Tibial nerve (tissue), 4 donors: ENCODE data around the gene PIP5K1C. TPM values are rescaled to one million over a fixed set of nuclear protein-coding genes. Genes with fewer than 3 reads are reported as not detected.

Experiments
- DNase-seq, 2 donors: peaks; one replicate each; pipeline ENCODE4 v3.0.0-alpha.2; 2019; ENCODE audit warnings: low spot score in 2 of 2
- H3K27ac ChIP-seq, 4 donors: fragments of 200-600 bp; sonication (generic) in 3 of 4; one replicate each; pipeline ENCODE4 v1.5.1; 2017 to 2019; ENCODE audit warnings: mild to moderate bottlenecking in 1 of 4
- H3K27me3 ChIP-seq, 2 donors: fragments of 200-600 bp; sonication (generic) in 1 of 2; one replicate each; pipeline versions ENCODE4 v1.5.1 to v1.6.0; 2017 to 2019
- H3K36me3 ChIP-seq, 3 donors: fragments of 200-600 bp; sonication (generic); one replicate each; pipeline ENCODE4 v1.5.1; 2018 to 2019
- H3K4me1 ChIP-seq, 4 donors: fragments of 200-600 bp; sonication (generic) in 3 of 4; one replicate each; pipeline ENCODE4 v1.5.1; 2017 to 2019
- H3K4me3 ChIP-seq, 4 donors: fragments of 200-600 bp; sonication (generic) in 3 of 4; one replicate each; pipeline ENCODE4 v1.5.1; 2017 to 2019; ENCODE audit warnings: mild to moderate bottlenecking in 1 of 4, moderate library complexity in 1 of 4
- H3K9me3 ChIP-seq, 4 donors: fragments of 200-600 bp; sonication (generic) in 3 of 4; one replicate each; pipeline ENCODE4 v1.5.1; 2017 to 2019
- CTCF ChIP-seq, 5 experiments: fragments of 200-600 bp in 3 of 5; fragments of 450-650 bp in 2 of 5; sonication (generic) in 3 of 5; IDR thresholded peaks; one replicate each; pipeline ENCODE4 v1.5.1; 2016 to 2019; ENCODE audit warnings: antibody characterized with exemption in 5 of 5, mild to moderate bottlenecking in 3 of 5, moderate library complexity in 2 of 5
- EP300 ChIP-seq, 2 donors: sonication (generic); formaldehyde crosslinking; IDR thresholded peaks; one replicate each; pipeline ENCODE4 v1.6.1; 2017; ENCODE audit warnings: antibody characterized with exemption in 2 of 2, mild to moderate bottlenecking in 1 of 2
- POLR2A ChIP-seq, 2 donors: fragments of 450-650 bp; IDR thresholded peaks; one replicate each; pipeline ENCODE4 v1.6.1; 2017; ENCODE audit warnings: antibody characterized with exemption in 2 of 2, mild to moderate bottlenecking in 2 of 2, moderate library complexity in 2 of 2
- WGBS, 2 donors: methylation state at CpG; one replicate each; pipeline ENCODE4 v1.1.5; 2018; 5-methylcytosine and 5-hydroxymethylcytosine counted together
- total RNA-seq, 4 donors: library from RNA; depleted of rRNA; stranded (reverse); fragments of >200 nt; gene quantifications; one replicate each; pipeline ENCODE4 v1.1.0, GENCODE V29; 2016

The PIP5K1C gene
- total RNA-seq, 4 donors from 2014 or later = 23.0 to 37.2 (median 24.9) TPM

- Histone ChIP-seq H3K36me3 (peaks cover 0 to 89% (median 4%) of the 10 kb centered on the region in 3 donors), H3K27me3 (no peaks in the 10 kb centered on the region), H3K4me1 (peaks cover 0 to 30% (median 0%) of the 10 kb centered on the region in 4 donors), H3K9me3 (no peaks in the 10 kb centered on the region), H3K4me3 (no peak overlapping the region), H3K27ac (peak overlapping the region in 2 of 4 donors; percentile 24 to 81)
- DNase-seq = no peak
- TF ChIP-seq CTCF (IDR thresholded peaks at IDR 0.05) (no peak), POLR2A (IDR thresholded peaks at IDR 0.05) (no peak), EP300 (IDR thresholded peaks at IDR 0.05) (no peak)
- 86 to 89% methylated on average over 18 of the region's 21 CpGs for WGBS, 2 donors
Measured at GRCh38 chr19:3645726-3646125, 54.5 kb downstream of the PIP5K1C start.

DNA sequence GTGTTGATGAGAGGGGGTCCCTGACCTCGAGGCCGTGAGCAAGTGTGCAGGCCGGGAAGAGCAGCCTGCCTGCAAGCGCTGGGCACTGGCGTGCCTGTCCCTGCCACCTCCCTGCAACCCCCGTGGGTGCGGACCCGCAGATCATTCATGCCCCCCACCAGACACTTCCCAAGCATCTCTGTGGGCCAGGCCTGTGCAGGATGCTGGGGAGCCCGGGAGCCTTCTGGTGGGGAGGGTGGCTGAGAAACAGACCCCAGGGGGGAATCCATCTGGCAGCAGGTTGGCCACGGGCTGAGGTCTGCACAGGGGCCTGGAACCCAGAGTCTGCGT is 55.2 kb downstream of the PIP5K1C start:
- Histone ChIP-seq H3K36me3 (peaks cover 0 to 89% (median 4%) of the 10 kb centered on the region in 3 donors), H3K9me3 (no peaks in the 10 kb centered on the region)

GRCh38 chr19:3644351-3645066 is 55.8 kb downstream of the PIP5K1C start:
- Histone ChIP-seq H3K4me1 (peaks cover 0 to 20% (median 0%) of the 10 kb centered on the region in 4 donors), H3K27me3 (no peaks in the 10 kb centered on the region), H3K4me3 (no peak overlapping the region), H3K9me3 (no peaks in the 10 kb centered on the region), H3K27ac (peak overlapping the region; percentile 37 to 81 (median 62)), H3K36me3 (peaks cover 0 to 91% (median 4%) of the 10 kb centered on the region in 3 donors)
- TF ChIP-seq POLR2A (IDR thresholded peaks at IDR 0.05) (no peak), CTCF (IDR thresholded peaks at IDR 0.05) (no peak), EP300 (IDR thresholded peaks at IDR 0.05) (peak in 1 of 2 donors; percentile 57)
- peak; percentile 44 to 46 for DNase-seq
- 39 to 46% methylated on average over 13 to 14 of the region's 19 CpGs for WGBS, 2 donors

More for the DNA sequence above, 55.2 kb downstream of the PIP5K1C start:
- Histone ChIP-seq H3K4me1 (peaks cover 0 to 24% (median 0%) of the 10 kb centered on the region in 4 donors), H3K4me3 (no peak overlapping the region), H3K27me3 (no peaks in the 10 kb centered on the region), H3K27ac (peak overlapping the region in 3 of 4 donors; percentile 24 to 81 (median 37))
- DNase-seq = no peak
- 38 to 54% methylated on average over 8 to 11 of the region's 11 CpGs for WGBS, 2 donors
- TF ChIP-seq POLR2A (IDR thresholded peaks at IDR 0.05) = no peak
- no peak for TF ChIP-seq CTCF (IDR thresholded peaks at IDR 0.05)
- no peak for TF ChIP-seq EP300 (IDR thresholded peaks at IDR 0.05)

DNA sequence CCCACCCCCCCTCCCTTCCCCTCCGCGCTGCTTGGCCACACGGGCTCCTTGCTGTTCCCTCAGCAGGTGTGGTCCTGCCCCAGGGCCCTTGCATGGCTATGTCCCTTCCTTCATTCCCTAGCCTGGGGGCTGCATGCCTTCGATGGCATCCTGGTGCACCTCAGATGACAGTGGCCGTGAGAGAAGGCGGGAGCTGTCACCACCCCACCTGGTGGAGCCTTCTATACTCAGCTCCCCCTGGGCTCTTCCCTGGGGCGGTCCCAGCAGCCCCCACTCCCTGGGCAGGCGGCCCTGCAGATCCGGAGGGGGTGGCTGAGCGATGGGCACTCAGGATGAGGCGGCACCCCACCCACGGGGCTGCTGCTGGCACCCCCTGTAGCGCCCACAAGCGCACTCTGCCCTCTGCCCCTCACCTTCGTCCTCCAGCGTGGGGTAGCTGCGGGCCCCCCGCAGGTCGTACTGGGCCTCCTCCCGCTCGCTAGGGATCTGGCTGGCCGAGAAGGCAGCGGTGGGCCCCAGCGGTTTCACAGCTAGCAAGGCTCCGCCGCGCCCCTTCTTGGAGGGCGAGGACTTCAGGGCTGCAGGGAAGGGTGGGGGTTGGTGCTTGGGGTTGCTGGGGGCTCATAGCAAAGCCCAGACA is 56.5 kb downstream of the PIP5K1C start:
- H3K4me1 ChIP-seq = peaks cover 0 to 20% (median 0%) of the 10 kb centered on the region in 4 donors
- no peak overlapping the region for H3K4me3 ChIP-seq
- DNase-seq = no peak
- TF ChIP-seq EP300 (IDR thresholded peaks at IDR 0.05) = no peak
- TF ChIP-seq POLR2A (IDR thresholded peaks at IDR 0.05) = no peak
- no peak for TF ChIP-seq CTCF (IDR thresholded peaks at IDR 0.05)
- peaks cover 0 to 98% (median 7%) of the 10 kb centered on the region in 3 donors for H3K36me3 ChIP-seq
- H3K27me3 ChIP-seq = no peaks in the 10 kb centered on the region
- WGBS, 2 donors = 74 to 84% methylated on average over 12 to 17 of the region's 28 CpGs
- H3K9me3 ChIP-seq = no peaks in the 10 kb centered on the region
- H3K27ac ChIP-seq = peak overlapping the region in 3 of 4 donors; percentile 47 to 81 (median 77)
